Measurements from ENCODE around the gene KRT2. TPM values are rescaled to one million over a fixed set of nuclear protein-coding genes. Genes with fewer than 3 reads are reported as not detected.
A peak's percentile ranks its signal among the peaks of the same experiment; 100 is the strongest.

Gene KRT2
- total and polyA plus RNA-seq, 3 experiments from 2014 or later: 0.16 TPM; not detected in 2

DNA sequence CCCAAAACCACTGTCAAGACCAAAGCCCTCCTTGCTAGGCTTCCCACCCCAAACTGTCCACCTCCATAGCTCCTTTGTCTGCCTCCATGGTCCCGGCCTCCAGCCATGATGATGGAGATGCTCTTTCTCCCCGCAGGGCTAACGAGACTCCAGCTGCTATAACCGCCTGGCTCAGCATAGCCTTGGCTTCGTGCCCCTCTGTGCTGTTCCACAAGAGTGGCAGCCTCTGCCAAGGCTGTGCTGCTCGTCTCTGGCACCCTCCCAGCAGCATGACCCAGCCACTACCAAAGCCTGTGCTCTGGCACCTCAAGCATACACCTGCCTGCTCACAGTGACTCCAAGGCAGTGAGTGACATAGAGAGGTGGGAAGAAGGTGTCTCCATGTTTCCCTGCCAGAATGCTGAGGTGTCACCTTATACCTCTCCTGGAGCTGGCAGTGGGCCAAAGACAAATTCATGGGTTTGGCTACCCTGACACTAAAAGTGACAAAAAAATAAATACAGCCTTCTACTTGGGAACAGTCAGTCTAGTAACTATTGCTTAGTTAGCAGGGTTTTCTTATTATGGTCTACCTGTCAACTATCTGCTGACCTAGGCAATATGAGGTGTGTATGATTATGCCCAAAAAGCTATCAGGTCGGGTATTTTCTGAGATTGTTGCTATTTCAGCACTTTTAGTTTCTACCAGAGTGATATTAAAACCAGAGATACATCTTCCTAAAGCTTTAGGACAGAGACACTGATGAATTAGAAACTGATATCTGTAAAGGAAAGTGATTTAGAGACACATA lies 17.6 kb downstream of the KRT2 start:
- Mint-ChIP-seq H3K36me3 (no peaks in the 10 kb centered on the region), H3K27ac (peak overlapping the region in 3 of 8 donors; percentile 35 to 71 (median 40)), H3K4me1 (peaks cover 37 to 43% (median 40%) of the 10 kb centered on the region in 3 donors), H3K9me3 (no peaks in the 10 kb centered on the region), H3K27me3 (peaks cover 3 to 16% of the 10 kb centered on the region in 2 donors), H3K4me3 (no peak overlapping the region)
- no peak for DNase-seq
- CTCF ChIA-PET: no interaction called here
- H3K27ac ChIP-seq (ENCODE audit: low read depth, low read length): no peak overlapping the region
- H3K36me3 ChIP-seq (ENCODE audit: insufficient read depth, low read length): no peaks in the 10 kb centered on the region
- H3K27me3 ChIP-seq (ENCODE audit: insufficient read depth, low read length, poor library complexity, severe bottlenecking): no peaks in the 10 kb centered on the region
- POLR2A ChIA-PET: interaction anchor here (1.0 kb wide), 1 partner anchor 49 kb away, joined by 3 read pairs; no protein-coding TSS in a partner anchor
- H3K9me3 ChIP-seq (ENCODE audit: low read length): no peaks in the 10 kb centered on the region
- peaks cover 59% of the 10 kb centered on the region for H3K4me1 ChIP-seq (ENCODE audit: insufficient read depth, low read length)
- no peak overlapping the region for H3K4me3 ChIP-seq (ENCODE audit: low read length)

DNA sequence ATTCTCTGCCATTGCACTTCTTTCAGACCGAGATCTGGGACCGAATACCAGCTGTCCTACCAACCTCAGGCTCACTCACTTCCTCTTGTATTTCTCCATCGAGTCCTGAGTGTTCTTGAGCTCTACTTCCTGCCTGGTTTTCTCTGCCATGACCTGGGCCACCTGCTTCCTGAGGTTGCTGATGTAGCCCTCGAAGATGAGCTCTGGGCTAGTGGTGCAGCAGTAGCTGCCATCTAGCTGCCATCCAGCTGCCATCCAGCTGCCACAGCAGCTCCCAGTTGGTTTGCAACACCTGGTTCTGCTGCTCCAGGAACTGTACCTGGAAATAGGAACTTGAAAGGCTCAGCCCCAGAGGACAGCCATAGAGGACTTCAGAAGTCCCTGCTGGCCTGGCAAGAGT lies 18.6 kb downstream of the KRT2 start:
- Histone ChIP-seq H3K27me3 (ENCODE audit: insufficient read depth, low read length, poor library complexity, severe bottlenecking) (no peaks in the 10 kb centered on the region), H3K4me1 (ENCODE audit: insufficient read depth, low read length) (peaks cover 59% of the 10 kb centered on the region), H3K9me3 (ENCODE audit: low read length) (no peaks in the 10 kb centered on the region), H3K36me3 (ENCODE audit: insufficient read depth, low read length) (no peaks in the 10 kb centered on the region), H3K27ac (ENCODE audit: low read depth, low read length) (no peak overlapping the region), H3K4me3 (ENCODE audit: low read length) (no peak overlapping the region)
- H3K4me3 Mint-ChIP-seq: peak overlapping the region in 4 of 7 donors; percentile 20 to 34 (median 28)
- ChIA-PET CTCF (interaction anchor here (1.3 kb wide), 1 partner anchor 9 kb away, joined by 4 read pairs; no protein-coding TSS in a partner anchor), POLR2A (interaction anchor here (1.0 kb wide), 1 partner anchor 48 kb away, joined by 3 read pairs; no protein-coding TSS in a partner anchor)
- no peaks in the 10 kb centered on the region for H3K36me3 Mint-ChIP-seq
- peaks cover 39 to 45% (median 42%) of the 10 kb centered on the region in 3 donors for H3K4me1 Mint-ChIP-seq
- peaks cover 2 to 12% of the 10 kb centered on the region in 2 donors for H3K27me3 Mint-ChIP-seq
- DNase-seq: peak in 2 of 5 donors; percentile 20 to 47
- no peaks in the 10 kb centered on the region for H3K9me3 Mint-ChIP-seq
- peak overlapping the region in 4 of 8 donors; percentile 2 to 79 (median 56) for H3K27ac Mint-ChIP-seq

DNA sequence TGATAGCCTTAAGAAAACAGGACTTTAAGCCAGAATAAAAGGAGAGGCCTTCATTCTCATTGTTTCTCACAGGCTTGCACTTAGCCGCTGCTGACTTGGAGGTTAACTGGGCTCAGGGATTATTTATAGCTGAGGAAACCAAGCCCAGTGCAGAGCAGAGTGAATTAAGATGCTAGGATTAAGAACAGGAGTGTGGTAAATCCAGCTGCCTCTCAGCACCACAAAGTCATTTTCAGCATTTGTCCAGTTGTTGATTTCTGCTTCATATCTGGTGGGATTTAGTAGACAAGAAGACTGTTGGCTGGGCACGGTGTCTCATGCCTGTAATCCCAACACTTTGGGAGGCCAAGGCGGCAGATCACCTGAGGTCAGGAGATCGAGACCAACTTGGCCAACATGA lies 19.4 kb downstream of the KRT2 start:
- H3K36me3 Mint-ChIP-seq: no peaks in the 10 kb centered on the region
- Histone ChIP-seq H3K4me1 (ENCODE audit: insufficient read depth, low read length) (peaks cover 59% of the 10 kb centered on the region), H3K9me3 (ENCODE audit: low read length) (no peaks in the 10 kb centered on the region), H3K4me3 (ENCODE audit: low read length) (no peak overlapping the region), H3K27me3 (ENCODE audit: insufficient read depth, low read length, poor library complexity, severe bottlenecking) (no peaks in the 10 kb centered on the region), H3K27ac (ENCODE audit: low read depth, low read length) (no peak overlapping the region), H3K36me3 (ENCODE audit: insufficient read depth, low read length) (no peaks in the 10 kb centered on the region)
- DNase-seq: no peak
- H3K4me3 Mint-ChIP-seq: no peak overlapping the region
- POLR2A ChIA-PET: no interaction called here
- H3K27me3 Mint-ChIP-seq: peaks cover 0 to 8% of the 10 kb centered on the region in 2 donors
- peak overlapping the region in 1 of 8 donors; percentile 45 for H3K27ac Mint-ChIP-seq
- CTCF ChIA-PET: interaction anchor here (1.3 kb wide), 1 partner anchor 9 kb away, joined by 4 read pairs; no protein-coding TSS in a partner anchor
- H3K9me3 Mint-ChIP-seq: no peaks in the 10 kb centered on the region
- peaks cover 41 to 49% (median 45%) of the 10 kb centered on the region in 3 donors for H3K4me1 Mint-ChIP-seq

DNA sequence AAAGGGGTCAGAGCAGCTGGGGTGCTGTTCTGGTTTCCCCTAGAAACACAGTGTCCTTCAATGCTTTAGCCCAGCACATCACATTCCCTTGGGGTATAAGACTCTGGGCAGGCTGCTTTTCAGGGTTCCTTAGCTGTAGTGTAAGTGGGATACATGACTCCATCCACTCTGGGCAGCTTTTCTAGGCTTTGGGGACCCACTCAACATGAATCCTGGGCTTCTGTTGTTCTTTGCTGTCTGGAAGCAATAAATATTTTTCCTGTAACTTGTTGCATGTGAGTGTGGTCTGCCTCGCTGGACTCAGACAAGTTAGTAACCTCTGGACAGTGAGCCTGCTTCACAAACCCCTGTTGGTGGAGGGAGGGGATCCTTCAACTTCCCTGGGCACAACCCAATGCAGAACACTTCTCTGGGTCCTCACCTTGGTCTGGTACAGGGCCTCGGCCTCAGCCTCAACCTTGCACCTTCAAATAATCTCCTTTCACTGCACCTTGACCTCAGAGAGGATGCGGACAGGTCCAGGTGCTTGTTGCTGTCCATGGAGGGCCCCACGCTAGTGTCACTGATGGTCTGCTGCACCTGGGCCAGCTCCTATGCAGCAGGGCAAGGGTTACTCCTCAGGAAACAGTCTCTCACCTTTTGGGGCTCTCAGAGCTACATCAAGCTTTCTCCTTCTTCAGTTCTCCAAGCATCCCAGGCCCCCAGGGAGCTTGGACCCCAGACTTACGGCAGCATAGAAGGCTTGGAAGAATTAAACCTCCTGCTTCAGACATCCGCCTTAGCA lies 20.1 kb downstream of the KRT2 start:
- Histone ChIP-seq H3K36me3 (ENCODE audit: insufficient read depth, low read length) (no peaks in the 10 kb centered on the region), H3K4me1 (ENCODE audit: insufficient read depth, low read length) (peaks cover 62% of the 10 kb centered on the region), H3K27me3 (ENCODE audit: insufficient read depth, low read length, poor library complexity, severe bottlenecking) (no peaks in the 10 kb centered on the region), H3K27ac (ENCODE audit: low read depth, low read length) (no peak overlapping the region), H3K4me3 (ENCODE audit: low read length) (no peak overlapping the region), H3K9me3 (ENCODE audit: low read length) (no peaks in the 10 kb centered on the region)
- Mint-ChIP-seq H3K4me3 (no peak overlapping the region), H3K9me3 (no peaks in the 10 kb centered on the region), H3K4me1 (peaks cover 43 to 50% (median 47%) of the 10 kb centered on the region in 3 donors), H3K36me3 (peaks cover 0 to 2% (median 0%) of the 10 kb centered on the region in 3 donors), H3K27me3 (peaks cover 2 to 4% of the 10 kb centered on the region in 2 donors), H3K27ac (peak overlapping the region in 2 of 8 donors; percentile 42 to 77)
- ChIA-PET CTCF (no interaction called here), POLR2A (no interaction called here)
- DNase-seq: no peak

DNA sequence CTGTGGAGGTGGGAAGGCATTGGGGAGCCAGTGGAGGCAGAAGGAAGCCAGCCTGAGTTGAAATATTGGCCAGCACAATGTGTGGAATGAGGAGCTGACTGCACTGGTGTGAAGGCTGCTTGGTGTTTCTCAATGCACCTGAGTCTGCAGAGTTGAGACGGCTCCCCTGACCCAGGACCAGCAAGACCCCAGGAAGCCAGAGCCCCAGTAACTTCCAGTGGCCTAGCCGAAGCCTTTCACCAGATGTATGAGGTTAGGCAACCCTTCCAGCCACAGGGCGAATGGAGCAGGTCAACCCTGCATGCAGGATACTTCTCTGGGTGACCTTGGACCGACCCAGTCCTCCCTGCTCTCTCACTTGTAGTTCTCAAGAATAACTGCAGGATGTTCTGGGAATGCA lies 20.7 kb downstream of the KRT2 start:
- Mint-ChIP-seq H3K27ac (peak overlapping the region in 4 of 8 donors; percentile 13 to 85 (median 57)), H3K4me3 (no peak overlapping the region), H3K4me1 (peaks cover 42 to 44% (median 43%) of the 10 kb centered on the region in 3 donors), H3K9me3 (no peaks in the 10 kb centered on the region), H3K27me3 (peaks cover 0 to 3% of the 10 kb centered on the region in 2 donors), H3K36me3 (peaks cover 0 to 3% (median 0%) of the 10 kb centered on the region in 3 donors)
- CTCF ChIA-PET: no interaction called here
- Histone ChIP-seq H3K9me3 (ENCODE audit: low read length) (no peaks in the 10 kb centered on the region), H3K27ac (ENCODE audit: low read depth, low read length) (no peak overlapping the region), H3K27me3 (ENCODE audit: insufficient read depth, low read length, poor library complexity, severe bottlenecking) (no peaks in the 10 kb centered on the region), H3K4me1 (ENCODE audit: insufficient read depth, low read length) (peaks cover 57% of the 10 kb centered on the region), H3K4me3 (ENCODE audit: low read length) (peak overlapping the region; percentile 13), H3K36me3 (ENCODE audit: insufficient read depth, low read length) (no peaks in the 10 kb centered on the region)
- POLR2A ChIA-PET: no interaction called here
- no peak for DNase-seq

DNA sequence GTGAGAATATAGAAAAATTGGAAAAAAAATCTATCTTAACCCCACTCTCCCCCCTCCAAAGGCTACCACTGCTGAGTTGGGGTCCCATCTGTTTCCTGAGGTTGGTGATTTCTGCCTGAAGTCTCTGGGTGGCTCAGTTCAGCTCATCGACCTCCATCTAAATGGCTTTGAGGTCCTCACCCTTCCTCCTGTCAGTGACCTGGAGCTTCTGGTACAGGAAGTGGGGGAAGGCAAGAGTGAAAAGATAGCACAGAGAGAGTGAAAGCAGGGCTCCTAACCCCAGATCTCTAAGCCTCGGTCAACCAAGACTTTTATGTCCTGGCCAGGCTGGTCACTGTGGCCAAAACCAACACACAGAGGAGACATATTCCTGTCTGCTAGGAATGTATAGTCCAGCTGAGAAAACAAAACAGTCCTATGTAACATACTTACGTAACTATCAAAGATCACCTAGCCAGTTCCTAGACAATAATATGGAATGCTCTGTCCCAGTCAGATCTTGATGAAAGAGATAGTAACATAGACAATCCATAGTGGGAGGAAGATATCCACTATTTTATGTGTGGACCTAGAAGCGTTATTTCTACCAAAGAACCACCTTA lies 21.3 kb downstream of the KRT2 start:
- Histone ChIP-seq H3K4me3 (ENCODE audit: low read length) (peak overlapping the region; percentile 13), H3K9me3 (ENCODE audit: low read length) (no peaks in the 10 kb centered on the region), H3K27ac (ENCODE audit: low read depth, low read length) (no peak overlapping the region), H3K36me3 (ENCODE audit: insufficient read depth, low read length) (no peaks in the 10 kb centered on the region), H3K4me1 (ENCODE audit: insufficient read depth, low read length) (peaks cover 54% of the 10 kb centered on the region), H3K27me3 (ENCODE audit: insufficient read depth, low read length, poor library complexity, severe bottlenecking) (no peaks in the 10 kb centered on the region)
- ChIA-PET POLR2A (no interaction called here), CTCF (no interaction called here)
- Mint-ChIP-seq H3K36me3 (peaks cover 0 to 3% (median 0%) of the 10 kb centered on the region in 3 donors), H3K9me3 (no peaks in the 10 kb centered on the region), H3K27ac (peak overlapping the region in 5 of 8 donors; percentile 13 to 85 (median 55)), H3K4me1 (peaks cover 41 to 44% (median 41%) of the 10 kb centered on the region in 3 donors), H3K27me3 (peaks cover 0 to 3% of the 10 kb centered on the region in 2 donors), H3K4me3 (peak overlapping the region in 4 of 7 donors; percentile 8 to 50 (median 32))
- DNase-seq: no peak

DNA sequence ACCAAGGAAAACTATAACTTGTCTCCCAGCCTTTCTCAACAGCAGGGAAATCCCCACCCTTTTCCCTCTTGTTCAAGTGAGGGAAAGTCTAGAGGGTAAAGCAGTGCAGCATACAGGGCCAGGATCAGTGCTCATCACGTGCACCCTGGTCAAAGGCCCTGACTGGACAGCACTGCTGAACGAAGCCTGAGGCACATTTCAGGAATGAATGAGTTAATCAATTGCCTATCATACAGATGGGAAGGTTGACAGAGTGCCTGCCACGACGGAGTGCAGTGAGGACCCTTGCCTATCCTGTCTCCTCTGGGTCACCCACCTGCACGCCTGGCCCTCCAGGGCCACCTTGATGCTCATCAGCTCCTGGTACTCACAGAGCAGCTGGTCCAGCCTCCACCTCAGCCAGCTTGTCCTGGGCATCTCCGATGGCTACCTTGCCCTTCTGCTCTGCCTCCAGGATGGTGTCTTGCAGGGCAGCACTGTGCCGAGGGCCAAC lies 22.0 kb downstream of the KRT2 start:
- peaks cover 0 to 3% (median 0%) of the 10 kb centered on the region in 3 donors for H3K36me3 Mint-ChIP-seq
- peak overlapping the region in 1 of 7 donors; percentile 1 for H3K4me3 Mint-ChIP-seq
- Histone ChIP-seq H3K4me3 (ENCODE audit: low read length) (peak overlapping the region; percentile 13), H3K27ac (ENCODE audit: low read depth, low read length) (no peak overlapping the region), H3K36me3 (ENCODE audit: insufficient read depth, low read length) (no peaks in the 10 kb centered on the region), H3K4me1 (ENCODE audit: insufficient read depth, low read length) (peaks cover 54% of the 10 kb centered on the region), H3K27me3 (ENCODE audit: insufficient read depth, low read length, poor library complexity, severe bottlenecking) (no peaks in the 10 kb centered on the region), H3K9me3 (ENCODE audit: low read length) (no peaks in the 10 kb centered on the region)
- H3K27me3 Mint-ChIP-seq: peaks cover 2 to 3% of the 10 kb centered on the region in 2 donors
- POLR2A ChIA-PET: no interaction called here
- peaks cover 41 to 44% (median 41%) of the 10 kb centered on the region in 3 donors for H3K4me1 Mint-ChIP-seq
- no peak for DNase-seq
- peak overlapping the region in 1 of 8 donors; percentile 49 for H3K27ac Mint-ChIP-seq
- H3K9me3 Mint-ChIP-seq: no peaks in the 10 kb centered on the region
- CTCF ChIA-PET: no interaction called here
